Psoas muscle (tissue), 8 donors: ENCODE results near the gene PARS2. TPM values are rescaled to one million over a fixed set of nuclear protein-coding genes. Genes with fewer than 3 reads are reported as not detected.

Experiments
- ATAC-seq, 4 donors: fragments of 200-7000 bp; cut with Tn5 transposase; one replicate each; pipeline ENCODE4 v1.9.1; 2020; ENCODE audit warnings: moderate library complexity in 3 of 4, mild to moderate bottlenecking in 2 of 4
- DNase-seq, 2 donors: peaks; one replicate each; pipeline ENCODE4 v3.0.0-alpha.2; 2020
- H3K27ac ChIP-seq: fragments of 200-600 bp; one replicate; pipeline ENCODE4 v1.8.0; 2022
- H3K27me3 ChIP-seq, 3 donors: fragments of 200-600 bp in 1 of 3; one replicate each; pipeline versions ENCODE4 v1.6.1 to v1.8.0; 2013 to 2022; ENCODE audit warnings: low read length in 2 of 3, mild to moderate bottlenecking in 2 of 3, moderate library complexity in 1 of 3; ENCODE audit not compliant: insufficient read depth in 3 of 3
- H3K36me3 ChIP-seq, 2 donors: fragments of 200-600 bp in 1 of 2; one replicate each; pipeline versions ENCODE4 v1.6.1 to v1.8.0; 2013 to 2022; ENCODE audit warnings: low read depth in 1 of 2, mild to moderate bottlenecking in 1 of 2, moderate library complexity in 1 of 2; ENCODE audit not compliant: insufficient read depth in 1 of 2
- H3K4me1 ChIP-seq: fragments of 200-600 bp; one replicate; pipeline ENCODE4 v1.8.0; 2022
- H3K4me3 ChIP-seq: fragments of 200-600 bp; one replicate; pipeline ENCODE4 v1.8.0; 2022; ENCODE audit warnings: mild to moderate bottlenecking
- H3K9me3 ChIP-seq: fragments of 200-600 bp; one replicate; pipeline ENCODE4 v1.8.0; 2022
- CTCF ChIP-seq: fragments of 200-600 bp; IDR thresholded peaks from one replicate; pipeline ENCODE4 v1.8.0; 2022; ENCODE audit warnings: antibody characterized with exemption
- WGBS, 3 donors: extraction: QIAGEN DNeasy Blood & Tissue Kit; methylation state at CpG; one replicate each; pipeline versions ENCODE4 v1.1.6 to v1.1.7; 2013; 5-methylcytosine and 5-hydroxymethylcytosine counted together
- intact Hi-C, 2 donors: fragments of 100-400 bp; cut with DNase I; formaldehyde crosslinking; loops; one replicate each; pipeline versions ENCODE4 v1.11.0 to v1.14.2; 2022
- polyA plus RNA-seq, 3 donors: library from polyadenylated mRNA; stranded (reverse); fragments of 200-250 nt; gene quantifications; one replicate each; pipeline ENCODE4 v1.2.3, GENCODE V29; 2013
- total RNA-seq, 4 donors: library from RNA; stranded (reverse); fragmentation: NEBNext Ultra II Directional in 2 of 4; extraction: Animal tissue kit (Norgen Biotek cat#: 25700) in 2 of 4; gene quantifications; one replicate each; pipeline versions ENCODE4 v1.2.1 to v1.2.4, GENCODE V29; 2021 to 2023
- donor health status: healthy with polysubstance abuse.
- donor health status: DM: no; HTN: no; CAD: no; lungs with moderate emphysema.
- donor health status: Bipolar disorder and iron deficiency.
- donor health status: healthy.
- donor health status: DM: yes; HTN: yes; CAD: no.
- donor health status: DM: no; HTN: no; CAD: no.
- donor health status: DM: no; HTN: no; CAD: no.
- donor health status: DM: yes; HTN: yes; CAD: no.

PARS2 gene
- total and polyA plus RNA-seq, 7 donors, result 2.4 to 5.6 (median 3.5) TPM

DNA sequence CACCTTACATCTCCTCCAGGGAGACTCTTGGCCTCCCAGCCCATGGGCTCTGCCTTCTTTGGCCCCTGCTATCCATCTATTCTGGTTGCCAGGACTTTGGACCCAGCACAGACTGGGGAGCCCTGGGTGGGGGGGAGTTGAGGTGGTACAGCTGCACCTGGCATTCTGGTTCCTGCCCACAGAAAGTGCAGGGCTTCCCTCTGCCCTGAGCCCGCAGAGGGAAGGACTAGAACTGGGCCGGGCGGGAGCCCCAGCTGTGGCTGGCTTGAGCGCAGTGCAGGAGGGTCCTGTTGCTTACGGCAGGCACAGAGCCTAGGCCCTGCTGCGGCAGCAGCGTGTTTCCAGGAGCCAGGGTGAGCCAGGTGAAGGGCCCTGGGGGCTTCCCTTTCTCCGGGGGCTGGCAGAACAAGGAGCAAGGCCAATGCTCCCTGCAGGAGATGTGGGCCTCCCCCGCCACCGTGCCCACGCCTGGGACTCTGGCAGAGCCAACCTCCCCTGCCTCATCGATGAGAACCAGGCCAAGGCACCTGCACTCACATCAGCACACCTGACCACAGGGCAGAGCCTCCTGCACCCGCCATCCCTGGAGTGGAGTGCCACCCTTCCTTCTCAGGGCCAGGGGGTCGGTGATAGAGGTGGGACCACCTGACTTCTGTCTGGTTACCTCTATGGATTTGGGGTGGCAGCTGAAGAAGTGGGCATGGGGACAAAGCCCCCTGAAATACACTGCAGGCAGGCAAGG lies 16.1 kb downstream of the PARS2 start:
- Histone ChIP-seq H3K27me3 (no peaks in the 10 kb centered on the region), H3K9me3 (no peaks in the 10 kb centered on the region), H3K4me1 (no peaks in the 10 kb centered on the region), H3K27ac (no peak overlapping the region), H3K4me3 (no peak overlapping the region), H3K36me3 (peaks cover 0 to 9% of the 10 kb centered on the region in 2 donors)
- WGBS, 3 donors, result 77 to 84% (median 81%) methylated on average over 14 of the region's 14 CpGs
- no peak for ATAC-seq
- no peak for TF ChIP-seq CTCF
- intact Hi-C loops, result no loop called here
- no peak for DNase-seq

- 93 to 98% (median 94%) methylated on average over 4 of the region's 4 CpGs for WGBS, 3 donors
- Histone ChIP-seq H3K27me3 (no peaks in the 10 kb centered on the region), H3K36me3 (peaks cover 0 to 33% of the 10 kb centered on the region in 2 donors), H3K27ac (no peak overlapping the region), H3K9me3 (no peaks in the 10 kb centered on the region), H3K4me3 (no peak overlapping the region), H3K4me1 (no peaks in the 10 kb centered on the region)
- no peak for TF ChIP-seq CTCF
- intact Hi-C loops, result no loop called here
- no peak for DNase-seq
- ATAC-seq, result no peak
Observed at GRCh38 chr1:54745864-54746263, 18.5 kb downstream of the PARS2 start.

DNA sequence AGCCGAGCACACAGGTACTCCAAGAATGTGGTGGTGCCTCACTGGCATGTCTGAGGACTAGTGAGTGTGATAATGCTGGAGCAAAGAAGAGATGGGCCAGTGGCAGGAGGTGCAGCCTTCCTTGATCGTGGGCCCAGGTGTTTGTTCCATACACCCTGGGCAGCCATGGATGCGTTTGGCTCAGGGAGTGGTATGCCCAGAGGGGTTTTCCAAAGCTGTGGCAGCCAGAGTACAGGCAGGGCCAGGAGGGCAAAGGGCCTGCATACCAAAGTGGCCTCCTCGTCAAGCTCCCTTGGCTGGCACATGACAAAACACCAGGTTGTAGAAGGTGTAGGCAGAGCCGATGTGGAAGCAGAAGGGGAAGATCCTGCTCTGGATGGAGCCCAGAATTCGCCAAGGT lies 19.0 kb downstream of the PARS2 start:
- ATAC-seq, result no peak
- Histone ChIP-seq H3K9me3 (no peaks in the 10 kb centered on the region), H3K4me1 (no peaks in the 10 kb centered on the region), H3K36me3 (peaks cover 0 to 39% of the 10 kb centered on the region in 2 donors), H3K27me3 (no peaks in the 10 kb centered on the region), H3K4me3 (no peak overlapping the region), H3K27ac (no peak overlapping the region)
- WGBS, 3 donors, result 78 to 82% (median 81%) methylated on average over 6 of the region's 6 CpGs
- DNase-seq, result no peak
- intact Hi-C loops, result no loop called here
- no peak for TF ChIP-seq CTCF

DNA sequence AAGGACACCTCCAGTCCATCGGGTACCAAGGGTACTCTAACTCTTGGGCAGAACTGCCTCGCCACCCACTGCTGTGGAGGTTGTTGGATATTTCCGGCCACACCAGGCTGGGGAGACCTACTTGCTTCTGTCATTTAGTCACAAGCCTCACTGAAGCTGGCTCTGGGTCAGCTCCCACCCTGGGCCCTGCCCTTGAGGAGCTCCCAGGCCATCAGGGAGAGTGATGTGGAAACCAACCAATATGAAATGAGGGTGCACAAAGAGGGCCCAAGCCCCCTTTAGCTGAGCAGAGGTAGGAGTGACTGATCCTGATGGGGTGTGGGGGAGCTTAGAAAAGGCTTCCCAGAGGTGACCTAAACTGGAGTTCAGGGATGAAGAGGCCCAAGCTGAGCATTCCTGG lies 19.6 kb downstream of the PARS2 start:
- ATAC-seq (no peak), DNase-seq (no peak)
- Histone ChIP-seq H3K4me3 (no peak overlapping the region), H3K9me3 (no peaks in the 10 kb centered on the region), H3K4me1 (no peaks in the 10 kb centered on the region), H3K36me3 (peaks cover 0 to 45% of the 10 kb centered on the region in 2 donors), H3K27me3 (no peaks in the 10 kb centered on the region), H3K27ac (no peak overlapping the region)
- 88 to 92% (median 90%) methylated on average over 3 of the region's 3 CpGs for WGBS, 3 donors
- intact Hi-C loops, result no loop called here
- no peak for TF ChIP-seq CTCF
